Fibroblast of upper back skin (primary cell): ENCODE data around the gene IL1RAPL2.
"Not testable (repeated sequence)": the region's sequence is repeated elsewhere in the genome, so short reads cannot be mapped to it uniquely, and the experiment has no call there.

ENCODE experiments used
- DNase-seq: peaks from one replicate; pipeline ENCODE4 v3.0.0-alpha.2; 2013

IL1RAPL2 gene

DNA sequence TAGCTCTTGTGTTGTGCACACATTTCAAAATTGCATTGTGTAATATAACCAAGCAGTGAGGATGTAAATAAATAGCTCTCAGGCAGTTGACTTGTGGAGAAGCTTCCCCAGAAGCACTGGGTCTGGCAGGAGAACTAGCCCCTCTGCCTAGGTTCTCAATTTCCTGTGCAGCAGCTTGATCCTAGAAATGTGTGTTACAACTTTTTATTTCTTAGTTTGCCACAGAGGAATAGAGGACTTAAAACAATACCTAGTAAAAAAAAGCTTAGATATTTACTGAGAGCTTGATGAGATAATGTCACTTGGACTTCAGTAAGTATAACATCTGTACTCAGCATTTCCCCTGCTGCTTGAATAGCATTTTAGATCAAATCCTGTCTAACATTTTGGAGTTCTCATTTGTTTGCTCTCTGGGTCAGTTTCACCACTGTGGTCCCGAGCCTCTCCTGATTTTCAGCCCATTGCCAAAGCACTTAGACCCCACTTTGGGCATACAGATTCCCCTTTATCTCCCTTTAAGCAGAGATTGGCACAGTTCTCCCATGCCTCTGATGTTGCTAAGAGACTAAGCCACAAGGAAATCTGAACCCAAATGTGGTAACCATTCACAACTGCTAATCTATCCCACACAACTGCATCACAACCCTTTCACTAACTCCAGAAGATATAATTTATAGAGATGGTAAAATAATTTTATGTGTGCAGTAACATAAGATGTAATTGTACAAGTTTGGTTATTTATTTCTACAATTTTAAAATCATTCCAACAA is 1158.2 kb downstream of the IL1RAPL2 start:
- no peak for DNase-seq

DNA sequence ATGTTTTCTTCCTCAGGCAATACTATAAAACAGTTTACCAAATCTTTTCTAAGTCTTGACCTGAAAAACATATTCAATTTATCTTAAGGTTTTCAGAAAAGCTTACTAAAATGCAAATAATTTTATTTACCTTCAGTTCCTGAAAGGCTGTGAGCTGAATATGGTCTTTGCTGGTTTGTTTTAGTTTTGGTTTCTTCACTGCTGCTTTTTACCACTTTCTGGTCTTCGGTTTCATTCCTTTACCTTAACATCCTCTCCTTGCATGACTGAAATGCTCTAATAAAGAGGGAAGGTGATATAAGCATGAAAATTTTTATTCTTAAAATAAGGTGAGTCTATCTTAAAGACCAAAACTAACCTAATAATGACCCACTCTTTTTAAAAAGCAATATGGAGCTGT is 1159.2 kb downstream of the IL1RAPL2 start:
- no peak for DNase-seq

- DNase-seq: no peak
Observed at GRCh38 chrX:105738162-105738561, 1172.2 kb downstream of the IL1RAPL2 start.

DNA sequence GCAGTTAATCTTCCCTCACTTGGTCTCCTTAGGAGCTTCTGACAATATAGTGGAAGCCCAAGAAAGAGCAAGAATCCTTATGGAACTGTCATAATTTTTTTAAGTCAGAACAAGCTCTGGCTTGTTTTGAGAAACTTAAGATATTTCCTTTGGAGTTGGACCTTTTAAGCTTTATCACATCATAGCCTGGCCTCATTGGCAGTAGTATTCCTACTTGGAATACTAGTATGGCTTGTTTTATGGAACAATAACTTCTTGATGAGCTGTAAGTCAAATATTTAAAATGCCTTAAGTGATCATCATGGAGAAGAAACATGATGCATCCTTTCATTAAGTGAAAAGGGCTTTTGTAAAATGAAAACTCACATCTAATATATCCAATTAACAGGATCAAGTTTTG is 1178.3 kb downstream of the IL1RAPL2 start:
- no peak for DNase-seq

- DNase-seq: no peak
Observed at GRCh38 chrX:105744946-105745345, 1178.9 kb downstream of the IL1RAPL2 start.

DNA sequence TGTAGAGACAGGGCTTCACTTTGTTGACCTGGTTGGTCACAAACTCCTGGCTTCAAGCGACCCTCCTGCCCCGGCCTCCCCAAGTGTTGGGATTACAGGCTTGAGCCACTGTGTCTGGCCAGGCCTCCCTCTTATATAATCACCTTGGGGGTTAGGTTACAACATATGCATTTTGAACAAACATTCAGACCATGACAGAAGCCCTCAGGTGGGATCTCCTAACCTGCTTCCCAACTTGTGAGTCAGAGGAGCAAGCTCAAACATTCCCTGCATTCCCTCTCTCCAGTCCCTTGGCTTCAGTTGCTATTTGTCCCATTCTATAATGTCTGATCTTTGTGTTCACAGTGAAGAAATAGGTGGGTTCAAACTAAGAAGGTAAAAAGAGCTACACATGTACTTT is 1179.9 kb downstream of the IL1RAPL2 start:
- DNase-seq: no peak

- no peak for DNase-seq
Observed at GRCh38 chrX:105752338-105752956, 1186.4 kb downstream of the IL1RAPL2 start.

DNA sequence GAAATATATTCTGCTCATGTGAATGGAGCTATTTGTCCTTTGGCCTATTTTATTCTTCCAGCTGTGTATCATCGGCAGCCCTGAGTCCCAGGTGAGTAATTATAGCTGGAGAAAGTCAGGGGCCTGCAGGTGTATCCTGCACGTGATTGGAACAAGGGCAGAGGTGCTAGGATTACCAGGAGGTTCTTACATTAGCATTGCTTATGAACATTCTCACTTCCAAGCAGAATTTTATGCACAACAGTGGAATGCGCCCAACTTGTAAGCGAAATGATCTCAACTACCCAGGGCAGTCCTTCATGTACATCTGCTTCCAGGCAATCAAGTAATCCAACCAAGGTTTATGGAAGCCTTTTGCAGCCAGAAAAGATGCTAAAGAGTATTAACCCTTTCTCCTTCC is 1187.4 kb downstream of the IL1RAPL2 start:
- DNase-seq: no peak

GRCh38 chrX:105754286-105754964 is 1188.4 kb downstream of the IL1RAPL2 start:
- no peak for DNase-seq

- DNase-seq: no peak
Observed at GRCh38 chrX:105755109-105755508, 1189.1 kb downstream of the IL1RAPL2 start.

DNA sequence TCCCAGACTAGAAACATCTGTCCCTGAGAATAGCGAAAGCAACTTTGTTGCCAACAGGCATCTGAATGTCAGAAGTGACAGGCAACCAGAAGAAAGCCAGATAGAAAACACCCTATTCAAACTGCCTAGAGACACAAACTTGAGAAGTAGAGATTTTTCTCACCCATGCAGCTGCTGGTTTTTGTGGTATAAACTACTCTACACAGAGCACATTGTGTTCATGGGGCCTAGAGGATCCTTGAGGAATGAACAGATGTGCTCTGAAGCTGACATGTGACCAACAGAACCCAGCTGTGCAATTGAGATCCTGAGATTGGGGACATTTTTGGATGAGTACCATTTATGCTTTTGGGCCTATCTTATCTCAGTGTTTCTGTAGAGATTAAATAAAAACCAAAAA is 1192.8 kb downstream of the IL1RAPL2 start:
- no peak for DNase-seq

DNA sequence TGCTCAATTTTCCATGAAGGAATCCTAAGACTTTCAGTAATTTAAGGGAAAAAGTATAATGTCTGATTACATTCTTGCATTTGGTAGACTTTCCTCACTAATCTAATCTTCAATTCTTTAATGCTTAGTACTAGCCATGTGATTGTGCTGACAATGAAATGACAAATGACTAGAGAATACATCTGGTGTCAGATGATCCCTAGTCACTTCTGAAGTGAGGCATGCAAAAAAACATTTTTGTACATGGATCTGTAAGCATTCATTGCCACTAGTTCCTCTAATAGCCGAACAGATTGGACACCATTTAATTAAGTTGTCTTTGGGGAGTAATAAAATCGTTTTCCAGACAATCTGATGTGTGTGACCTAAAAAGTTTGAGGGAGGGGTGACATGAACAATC is 1193.6 kb downstream of the IL1RAPL2 start:
- no peak for DNase-seq

DNA sequence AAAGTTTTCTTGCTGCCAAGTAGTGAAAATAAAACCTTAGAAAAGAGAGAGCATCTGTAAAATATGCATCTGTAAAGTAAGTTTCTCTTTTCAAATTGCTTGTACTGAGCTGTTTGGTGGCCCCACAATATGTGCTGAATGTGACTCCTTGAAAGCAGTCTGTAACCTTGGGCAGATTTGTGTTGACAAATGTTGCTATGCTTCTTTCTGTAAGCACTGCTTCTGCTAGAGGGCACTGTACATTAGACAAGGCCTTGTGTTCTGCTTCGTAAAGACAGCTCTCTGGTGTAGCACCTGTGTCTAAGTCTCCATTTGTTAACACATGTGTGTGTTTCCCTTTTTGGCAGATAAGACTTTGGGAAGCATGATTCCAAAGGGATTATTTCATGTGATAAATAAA is 1199.7 kb downstream of the IL1RAPL2 start:
- DNase-seq: no peak

GRCh38 chrX:105773801-105774200 is 1207.8 kb downstream of the IL1RAPL2 start:
- no peak for DNase-seq

DNA sequence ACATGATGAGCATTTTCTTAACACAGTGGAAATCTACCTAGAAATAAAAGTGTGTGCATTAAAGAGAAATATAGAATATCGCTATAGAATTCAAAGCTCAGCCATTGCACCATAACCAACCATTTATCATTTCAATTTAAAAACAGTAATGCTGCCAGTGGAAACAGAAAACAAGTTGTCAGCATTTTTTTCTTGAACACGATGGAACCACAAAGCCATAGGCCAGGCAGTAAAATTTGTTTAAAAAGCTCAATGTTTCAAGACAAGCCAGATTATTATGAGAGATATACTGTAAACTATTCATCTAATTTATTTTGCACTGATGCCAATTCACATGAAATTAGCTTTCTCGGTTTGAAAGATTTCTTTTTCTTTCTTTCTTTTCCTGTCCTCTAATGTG is 1209.7 kb downstream of the IL1RAPL2 start:
- DNase-seq: no peak

- DNase-seq: no peak
Observed at GRCh38 chrX:105781804-105782203, 1215.8 kb downstream of the IL1RAPL2 start.

DNA sequence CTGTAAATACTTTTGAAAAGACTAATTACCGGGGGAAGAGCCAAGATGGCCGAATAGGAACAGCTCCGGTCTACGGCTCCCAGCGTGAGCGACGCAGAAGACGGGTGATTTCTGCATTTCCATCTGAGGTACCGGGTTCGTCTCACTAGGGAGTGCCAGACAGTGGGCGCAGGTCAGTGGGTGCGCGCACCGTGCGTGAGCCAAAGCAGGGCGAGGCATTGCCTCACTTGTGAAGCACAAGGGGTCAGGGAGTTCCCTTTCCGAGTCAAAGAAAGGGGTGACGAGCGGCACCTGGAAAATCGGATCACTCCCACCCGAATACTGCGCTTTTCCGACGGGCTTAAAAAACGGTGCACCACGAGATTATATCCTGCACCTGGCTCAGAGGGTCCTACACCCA is 1230.9 kb downstream of the IL1RAPL2 start:
- not testable (repeated sequence) for DNase-seq

GRCh38 chrX:105803891-105804290 is 1237.9 kb downstream of the IL1RAPL2 start:
- DNase-seq: no peak

GRCh38 chrX:105805655-105806054 is 1239.7 kb downstream of the IL1RAPL2 start:
- DNase-seq: not testable (repeated sequence)

DNA sequence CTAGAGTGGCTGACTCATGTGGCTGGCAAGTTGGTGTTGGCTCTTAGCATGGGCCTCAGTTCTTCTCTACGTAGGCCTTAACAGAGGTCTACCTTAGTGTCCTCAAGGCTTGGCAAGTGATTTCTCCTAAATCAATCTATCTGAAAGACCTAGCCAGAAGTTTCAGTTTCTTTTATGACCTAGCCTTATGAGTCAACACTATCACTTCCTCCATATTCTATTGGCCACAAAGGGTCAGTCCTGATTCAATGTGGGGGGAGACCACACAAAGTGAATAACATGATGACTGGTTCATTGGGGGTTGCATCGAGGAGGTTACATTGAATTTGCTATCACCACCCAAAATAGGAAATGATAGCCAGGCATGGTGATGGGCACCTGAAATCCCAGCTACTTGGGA is 1250.5 kb downstream of the IL1RAPL2 start:
- no peak for DNase-seq
